A673 (cell line): ENCODE data around the gene CDH23.

Experiments
- CTCF ChIP-seq: fragments of 300-800, 200-600 bp; sonication (generic); conservative IDR thresholded peaks from 2 replicates; pipeline ENCODE4 v1.5.1; 2017; ENCODE audit warnings: low read depth, mild to moderate bottlenecking, antibody characterized with exemption, low read length, moderate library complexity, mixed read lengths
- EZH2 ChIP-seq: fragments of 200-600 bp; sonication (generic); IDR thresholded peaks from 2 replicates; pipeline ENCODE4 v1.6.1; 2017; ENCODE audit warnings: borderline replicate concordance, low read depth, mild to moderate bottlenecking, mixed read lengths, antibody characterized with exemption, low read length; ENCODE audit not compliant: poor library complexity, severe bottlenecking

- TF ChIP-seq CTCF (no peak), EZH2 (no peak)
These were observed 409.3 kb downstream of the CDH23 start for GRCh38 chr10:71805776-71806703.
